ENCODE data around the gene NKG7.

GRCh38 chr19:51345076-51345620 lies 27.3 kb downstream of the NKG7 start:
- no peak for TF ChIP-seq CTCF (IDR thresholded peaks at IDR 0.05)
- no peak for TF ChIP-seq EP300 (IDR thresholded peaks at IDR 0.05)
- TF ChIP-seq POLR2A (IDR thresholded peaks at IDR 0.05) = no peak

Data from suprapubic skin (tissue), 3 donors.